ENCODE measurements around the gene TSC22D2.

TSC22D2 gene

GRCh38 chr3:150433347-150433746 lies 25.2 kb downstream of the TSC22D2 start:
- H3K4me3 ChIP-seq = no peak overlapping the region
- no peak for TF ChIP-seq CTCF (IDR thresholded peaks at IDR 0.05)
- H3K27ac ChIP-seq = no peak overlapping the region
- DNase-seq (ENCODE audit: low spot score) = no peak

- TF ChIP-seq CTCF (IDR thresholded peaks at IDR 0.05) = no peak
- H3K27ac ChIP-seq = no peak overlapping the region
- no peak for DNase-seq (ENCODE audit: low spot score)
- no peak overlapping the region for H3K4me3 ChIP-seq
Observed at GRCh38 chr3:150434234-150434633, 26.1 kb downstream of the TSC22D2 start.

GRCh38 chr3:150436161-150436560 lies 28.1 kb downstream of the TSC22D2 start:
- Histone ChIP-seq H3K27ac (no peak overlapping the region), H3K4me3 (no peak overlapping the region)
- DNase-seq (ENCODE audit: low spot score) = no peak
- no peak for TF ChIP-seq CTCF (IDR thresholded peaks at IDR 0.05)

- no peak for DNase-seq (ENCODE audit: low spot score)
- Histone ChIP-seq H3K27ac (no peak overlapping the region), H3K4me3 (no peak overlapping the region)
- TF ChIP-seq CTCF (IDR thresholded peaks at IDR 0.05) = no peak
Observed at GRCh38 chr3:150439657-150440056, 31.6 kb downstream of the TSC22D2 start.

GRCh38 chr3:150443331-150443741 lies 35.2 kb downstream of the TSC22D2 start:
- Histone ChIP-seq H3K27ac (no peak overlapping the region), H3K4me3 (no peak overlapping the region)
- DNase-seq (ENCODE audit: low spot score) = no peak
- TF ChIP-seq CTCF (IDR thresholded peaks at IDR 0.05) = no peak

- no peak overlapping the region for H3K27ac ChIP-seq
- no peak for DNase-seq (ENCODE audit: low spot score)
- no peak for TF ChIP-seq CTCF (IDR thresholded peaks at IDR 0.05)
- no peak overlapping the region for H3K4me3 ChIP-seq
Observed at GRCh38 chr3:150444371-150444770, 36.3 kb downstream of the TSC22D2 start.

- Histone ChIP-seq H3K27ac (no peak overlapping the region), H3K4me3 (no peak overlapping the region)
- no peak for TF ChIP-seq CTCF (IDR thresholded peaks at IDR 0.05)
- no peak for DNase-seq (ENCODE audit: low spot score)
Observed at GRCh38 chr3:150446470-150446977, 38.4 kb downstream of the TSC22D2 start.

All from coronary artery (tissue), 2 donors.